Measurements from ENCODE around the gene C1orf174.

C1orf174 gene

DNA sequence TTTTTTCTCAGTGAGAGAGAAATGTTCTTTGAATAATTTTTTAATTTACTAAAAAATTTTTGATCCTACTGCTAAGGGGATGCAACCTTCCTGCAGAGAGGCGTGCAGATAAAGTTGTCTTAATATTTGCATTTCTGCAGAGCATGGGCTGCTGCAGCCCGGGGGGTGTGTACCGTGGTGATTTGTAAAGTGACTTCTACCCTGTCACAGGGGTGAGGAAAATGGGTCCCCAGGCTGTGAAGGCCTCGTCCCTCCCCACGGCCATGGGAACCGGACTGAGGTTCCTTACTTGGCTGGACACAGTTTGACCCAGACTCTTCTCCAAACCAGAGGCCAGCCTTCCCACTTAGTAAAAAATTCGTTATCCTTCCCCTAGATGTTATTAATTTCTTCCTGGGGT lies 9.5 kb upstream of the C1orf174 start:
- no peak for DNase-seq (ENCODE audit: low read depth)

DNA sequence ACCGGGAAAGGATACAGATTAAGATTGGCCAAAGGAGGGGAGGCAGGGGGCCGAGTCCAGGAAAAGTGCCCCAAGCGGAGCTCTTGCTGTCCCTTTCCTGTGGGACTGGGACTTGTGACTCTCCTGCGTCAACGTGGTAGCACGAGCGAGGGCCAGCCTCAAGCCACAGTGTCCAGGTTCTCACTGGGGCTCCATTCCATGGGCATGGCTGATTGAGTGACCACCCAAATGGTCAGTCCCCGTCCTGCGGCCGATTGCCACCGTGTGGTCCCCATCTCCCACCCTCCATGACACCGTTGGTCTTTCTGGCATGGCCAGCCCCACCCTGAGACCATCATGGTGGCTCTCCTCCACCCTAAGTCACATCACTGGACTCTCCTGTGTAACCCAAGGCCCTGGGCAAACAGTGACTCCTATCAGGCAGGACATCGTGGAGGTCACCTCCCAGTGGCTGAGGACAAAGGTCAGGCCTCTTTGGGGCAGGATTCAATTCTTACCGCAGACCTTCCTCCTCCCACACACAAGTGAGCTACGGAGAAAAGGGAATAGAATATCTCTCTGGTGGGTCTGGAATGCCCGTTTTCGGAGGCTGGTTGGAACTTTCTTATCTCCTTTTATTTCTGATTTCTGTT lies 8.9 kb upstream of the C1orf174 start:
- no peak for DNase-seq (ENCODE audit: low read depth)

DNA sequence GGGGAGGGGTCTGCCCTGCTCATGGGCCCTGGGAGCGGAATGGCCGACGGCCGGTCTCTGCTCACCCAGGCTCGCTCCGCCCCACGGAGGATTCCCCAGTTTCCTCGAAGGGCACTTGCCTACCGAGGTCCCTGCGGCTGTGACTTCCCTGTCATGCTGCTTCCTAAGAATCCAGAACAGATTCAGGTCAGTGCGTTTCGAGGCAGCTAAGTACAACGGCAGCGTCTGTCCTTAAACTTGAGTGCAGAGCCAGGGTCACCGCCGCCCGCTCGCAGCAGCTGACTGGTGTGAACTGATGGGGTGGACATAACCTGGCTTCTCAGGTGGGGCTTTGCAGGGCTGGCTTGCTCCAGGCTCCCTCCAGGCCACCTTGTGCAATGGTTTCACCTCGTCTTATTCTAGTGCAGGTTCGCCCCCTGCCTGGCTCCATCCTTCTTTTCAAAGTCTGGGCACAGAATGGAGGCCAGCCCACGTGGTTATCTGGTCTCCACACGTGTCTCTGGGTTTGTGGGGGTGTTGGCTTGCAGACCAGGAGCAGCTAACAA lies 7.6 kb upstream of the C1orf174 start:
- DNase-seq (ENCODE audit: low read depth), result no peak

DNA sequence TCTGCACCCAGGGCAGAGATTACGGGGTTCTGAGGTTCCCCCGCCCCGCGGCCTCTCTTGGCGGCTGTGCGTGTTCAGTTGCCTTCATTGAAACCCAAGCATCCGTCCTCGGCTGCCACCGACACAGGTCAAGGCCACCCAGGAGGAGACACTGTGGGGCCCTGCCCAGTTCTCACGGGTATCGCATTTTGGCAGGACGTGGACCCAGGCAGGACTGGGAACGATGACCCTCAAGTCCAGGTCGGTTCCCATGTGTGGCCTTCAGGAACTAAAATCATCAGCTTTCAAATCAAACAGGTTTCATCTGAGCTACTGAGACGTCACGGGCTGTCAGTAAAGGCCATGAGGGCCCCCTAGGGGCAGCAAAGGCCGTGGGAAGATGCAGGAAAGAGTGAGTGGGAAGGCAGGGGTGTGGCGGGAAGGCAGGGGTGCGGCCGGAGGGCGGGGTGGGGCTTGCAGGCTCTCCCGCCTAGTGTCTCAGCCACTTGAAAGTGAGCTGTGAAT lies 7.0 kb upstream of the C1orf174 start:
- DNase-seq (ENCODE audit: low read depth), result no peak

DNA sequence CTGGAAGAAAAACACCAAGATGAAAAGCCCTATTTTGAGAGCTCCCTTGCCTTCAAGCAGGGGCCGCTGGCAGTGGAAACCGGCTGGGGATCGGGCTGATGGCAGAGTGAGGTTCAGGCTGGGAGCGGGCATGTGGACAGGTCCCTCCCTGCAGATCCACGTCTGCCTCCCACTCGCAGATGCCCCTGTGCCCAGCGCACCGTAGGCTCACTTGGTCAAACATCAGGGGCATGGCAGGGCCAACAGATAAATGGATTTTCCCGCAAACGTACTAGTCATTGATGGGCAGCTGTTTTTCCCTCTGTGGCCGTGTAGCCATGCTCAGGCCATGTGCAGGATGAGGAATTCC lies 6.6 kb upstream of the C1orf174 start:
- no peak for DNase-seq (ENCODE audit: low read depth)

DNA sequence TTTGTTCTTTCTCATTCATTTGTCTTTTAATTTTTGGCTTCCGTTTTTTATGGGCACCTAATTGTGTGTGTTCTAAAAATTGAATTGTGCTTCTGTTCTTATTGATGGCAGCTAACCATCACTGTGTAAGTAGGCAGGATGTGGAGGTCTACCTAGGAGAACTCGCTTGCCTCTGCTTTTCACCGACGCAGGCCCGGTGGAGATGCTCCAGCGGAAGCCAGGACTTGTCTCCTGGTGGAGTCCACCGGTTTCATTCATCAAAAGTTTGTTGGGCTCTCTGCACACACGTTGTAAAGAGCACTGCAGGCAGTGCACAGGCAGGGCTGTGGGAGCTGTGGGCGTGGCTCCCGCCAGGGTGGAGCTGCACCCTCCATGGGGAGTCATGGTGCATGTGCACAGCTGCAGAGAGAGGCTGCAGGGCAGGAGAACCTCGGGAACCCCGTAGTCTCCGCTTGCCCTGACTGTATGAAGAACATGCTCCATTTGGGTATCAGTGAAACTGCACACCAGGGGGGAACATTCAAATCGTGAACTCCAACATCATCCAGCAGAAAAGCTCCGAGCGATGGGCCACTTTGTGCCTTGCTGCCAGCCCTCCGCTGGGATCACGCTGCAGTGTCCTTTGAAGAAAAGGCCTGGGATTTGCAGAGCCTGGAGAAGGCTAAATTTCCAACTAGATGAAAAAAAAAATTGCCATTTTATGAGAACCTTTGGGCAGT lies 6.0 kb upstream of the C1orf174 start:
- DNase-seq (ENCODE audit: low read depth), result no peak

DNA sequence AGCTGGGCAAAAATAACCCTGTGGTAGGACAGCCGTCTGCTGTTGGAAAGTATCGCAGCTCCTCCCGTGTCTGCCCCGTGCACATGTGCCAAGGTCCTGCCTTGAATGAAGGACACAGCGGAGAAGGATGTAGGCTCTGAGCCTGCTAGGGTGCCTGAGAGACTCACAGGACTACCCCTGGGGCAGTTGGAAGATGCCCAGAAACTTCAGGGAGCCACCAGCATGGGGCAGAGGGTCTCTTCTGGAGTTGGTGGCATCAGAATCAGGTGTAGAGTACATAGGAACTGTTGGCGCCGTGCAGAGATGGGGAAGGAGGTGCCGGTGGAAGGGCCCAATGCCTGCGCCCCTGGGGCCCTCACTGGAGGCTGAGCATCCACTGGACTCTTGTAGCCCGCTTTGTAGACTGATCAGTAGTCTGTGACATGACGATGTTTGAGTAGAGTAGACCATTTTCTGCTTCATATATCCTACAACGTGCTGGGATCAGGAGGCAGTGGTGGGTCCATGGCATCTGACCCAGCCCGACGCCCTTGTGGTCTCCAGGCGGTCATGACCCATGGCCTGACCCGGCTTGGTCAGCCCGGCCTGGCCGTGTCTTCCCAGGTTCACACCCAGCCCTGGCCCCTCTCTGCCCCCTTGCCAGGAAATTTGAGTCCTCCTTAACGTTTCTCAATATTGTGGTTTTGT lies 5.3 kb upstream of the C1orf174 start:
- no peak for DNase-seq (ENCODE audit: low read depth)

DNA sequence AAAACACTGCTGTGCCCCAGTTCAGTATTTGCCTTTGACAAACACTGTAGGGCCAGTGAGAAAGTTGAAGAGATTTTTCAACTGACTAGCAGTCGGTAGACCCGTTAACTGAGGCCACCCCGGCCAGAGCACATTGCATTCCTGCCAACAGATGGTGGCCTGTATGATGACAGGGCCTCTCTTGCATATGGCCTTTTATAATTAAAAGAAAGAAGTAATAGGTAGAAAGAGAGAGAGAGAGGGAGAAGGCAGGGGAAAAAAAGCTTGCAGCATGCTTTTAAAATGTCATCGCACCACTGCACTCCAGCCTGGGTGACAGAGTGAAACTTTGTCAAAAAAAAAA lies 4.7 kb upstream of the C1orf174 start:
- no peak for DNase-seq (ENCODE audit: low read depth)

DNA sequence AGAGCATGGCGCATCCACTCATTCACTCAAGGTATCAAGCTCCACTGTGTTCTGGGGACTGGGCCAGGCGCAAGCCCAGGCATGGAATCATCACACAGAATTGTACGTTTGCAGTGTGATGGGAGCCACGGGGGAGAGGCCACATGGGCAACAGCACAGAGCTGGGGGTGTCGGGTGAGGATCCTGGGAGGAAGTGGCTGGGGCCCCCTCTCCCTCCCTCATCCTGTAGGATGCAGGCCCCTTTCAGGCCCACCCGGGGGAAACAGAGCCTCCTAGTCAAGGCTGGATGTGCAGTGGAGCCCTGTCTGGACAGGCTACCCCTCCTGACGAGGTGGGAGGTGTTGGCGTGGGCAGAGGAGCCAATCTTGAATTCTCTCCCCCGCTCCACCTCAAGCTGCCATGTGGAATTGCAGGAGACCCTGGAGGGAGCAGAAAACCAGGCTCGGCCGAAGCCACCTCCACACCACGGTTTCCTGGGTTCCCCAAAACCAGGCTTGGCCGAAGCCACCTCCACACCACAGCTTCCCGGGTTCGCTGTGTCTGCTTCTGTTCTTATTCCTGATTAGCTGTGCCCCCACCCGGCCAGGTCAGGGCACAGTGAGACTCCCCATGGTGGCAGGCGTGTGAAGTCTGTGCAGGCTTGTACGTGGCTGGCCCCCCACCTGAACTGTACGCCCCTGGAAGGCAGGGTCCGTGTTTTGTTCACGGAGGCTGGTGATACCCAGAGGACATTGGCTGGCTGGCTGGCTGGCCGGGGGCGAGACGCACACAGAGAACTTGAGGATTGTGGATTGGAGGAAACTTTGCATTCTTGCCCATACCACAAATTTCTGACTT lies 4.2 kb upstream of the C1orf174 start:
- no peak for DNase-seq (ENCODE audit: low read depth)

DNA sequence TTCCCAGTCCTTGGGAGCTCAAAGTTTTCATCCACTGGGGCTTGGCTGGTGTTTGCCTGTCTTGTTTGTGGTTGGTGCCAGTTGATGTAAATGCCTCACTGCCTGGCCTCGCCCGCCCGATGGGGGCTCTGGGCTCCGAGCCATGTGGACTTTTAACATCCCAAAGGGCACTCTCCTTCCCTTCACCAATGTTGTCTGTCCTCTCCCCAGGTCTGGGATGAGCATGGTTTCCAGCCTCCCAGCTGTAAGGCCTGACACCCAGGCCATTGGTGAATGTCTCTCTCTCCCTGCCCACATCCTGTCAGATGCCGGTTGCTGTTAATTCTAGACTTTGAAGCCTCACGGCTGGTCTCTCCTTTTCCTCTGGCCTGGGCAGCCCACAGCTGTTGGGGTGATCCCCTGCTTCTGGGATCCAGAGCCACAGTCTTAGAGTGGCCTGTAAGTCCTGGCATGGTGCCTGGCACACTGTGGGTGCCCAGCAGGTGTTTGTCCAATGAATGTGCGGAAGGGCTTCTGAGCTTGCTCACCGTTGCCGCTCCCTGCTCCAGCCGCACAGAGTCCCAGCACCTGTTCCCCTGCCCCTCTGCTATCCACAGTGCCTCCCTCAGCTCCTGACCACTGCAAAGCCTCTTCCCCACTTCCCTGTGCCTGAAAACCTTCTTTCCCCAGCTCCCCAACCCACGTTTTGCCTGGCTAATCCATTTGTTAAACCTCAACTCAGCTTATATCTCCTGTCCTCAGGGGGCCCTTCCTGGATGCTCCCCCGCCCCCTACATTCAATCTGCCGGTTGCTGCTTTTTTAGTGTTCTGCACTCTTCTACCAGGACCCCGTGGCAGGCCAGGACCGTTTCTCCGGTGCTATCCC lies 3.3 kb upstream of the C1orf174 start:
- DNase-seq (ENCODE audit: low read depth), result no peak

DNA sequence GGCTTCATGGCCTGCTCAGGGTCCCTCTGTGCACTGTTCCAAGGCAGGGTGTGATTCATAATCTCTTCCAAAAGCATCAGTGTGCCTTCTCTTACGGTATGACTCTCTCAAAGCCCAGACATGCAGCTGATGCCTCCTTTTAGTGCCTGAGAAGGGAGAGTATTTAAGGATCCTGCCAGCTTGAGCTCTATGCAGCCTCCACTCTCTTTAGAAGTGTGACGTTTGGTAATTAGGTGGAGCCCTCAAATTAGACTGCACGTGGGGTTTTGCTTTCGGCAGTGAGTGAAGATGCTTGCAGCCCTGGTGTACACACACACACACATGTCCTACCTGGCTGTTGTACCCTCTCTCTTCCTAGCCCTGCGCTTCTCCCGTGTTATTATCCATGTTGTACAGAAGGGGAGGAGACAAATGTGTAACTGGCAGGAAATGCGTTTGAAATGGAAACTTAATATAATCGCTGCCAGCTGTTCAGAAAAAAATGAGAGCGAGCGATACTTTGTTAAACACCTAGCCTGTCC lies 2.6 kb upstream of the C1orf174 start:
- no peak for DNase-seq (ENCODE audit: low read depth)

DNA sequence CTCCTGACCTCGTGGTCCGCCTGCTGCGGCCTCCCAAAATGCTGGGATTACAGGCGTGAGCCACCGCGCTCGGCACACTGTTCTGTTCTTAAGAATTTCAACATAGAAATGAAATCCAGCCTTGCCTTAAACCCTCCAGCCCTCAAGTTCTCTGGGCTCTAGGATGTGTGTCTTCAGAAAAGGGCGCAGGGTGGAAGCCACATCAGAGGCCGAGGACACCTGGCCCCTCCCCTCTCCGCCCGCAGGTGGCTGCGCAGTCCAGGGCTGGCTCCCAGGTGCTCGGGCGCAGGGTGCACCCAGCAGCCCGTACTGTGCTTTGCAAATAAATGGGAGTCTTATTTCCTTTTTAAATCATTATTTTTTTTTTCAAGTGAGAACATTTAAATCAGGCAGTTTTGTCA lies 2.0 kb upstream of the C1orf174 start:
- DNase-seq (ENCODE audit: low read depth), result no peak

DNA sequence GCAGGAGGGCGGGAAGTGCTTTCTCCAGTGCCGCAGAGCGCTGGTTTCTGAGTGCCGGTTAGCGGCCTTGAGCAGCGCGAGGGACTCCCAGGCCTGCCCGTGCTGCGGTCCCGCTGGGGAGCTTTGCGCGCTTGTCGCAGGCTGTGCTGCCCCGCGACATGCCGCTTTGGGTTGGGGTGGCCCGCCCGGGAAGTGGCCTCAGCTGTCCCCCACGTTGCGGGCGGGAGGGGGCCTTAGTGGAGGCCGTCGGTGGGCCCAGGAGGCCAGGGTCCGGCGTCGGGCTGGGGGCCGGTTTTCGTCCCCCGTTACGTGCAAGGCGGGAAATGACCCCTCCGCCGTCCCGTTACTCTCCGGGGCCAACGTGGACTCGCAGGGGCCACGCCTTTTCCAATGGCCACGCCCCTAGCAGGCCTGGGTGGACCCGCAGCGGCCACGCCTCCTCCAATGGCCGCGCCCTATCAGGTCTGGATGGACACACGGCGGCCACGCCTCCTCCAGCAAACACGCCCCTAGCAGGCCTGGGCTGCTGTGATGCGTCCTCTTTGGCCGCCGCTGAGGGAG lies 977 bp upstream of the C1orf174 start:
- DNase-seq (ENCODE audit: low read depth), result peak; percentile 68

DNA sequence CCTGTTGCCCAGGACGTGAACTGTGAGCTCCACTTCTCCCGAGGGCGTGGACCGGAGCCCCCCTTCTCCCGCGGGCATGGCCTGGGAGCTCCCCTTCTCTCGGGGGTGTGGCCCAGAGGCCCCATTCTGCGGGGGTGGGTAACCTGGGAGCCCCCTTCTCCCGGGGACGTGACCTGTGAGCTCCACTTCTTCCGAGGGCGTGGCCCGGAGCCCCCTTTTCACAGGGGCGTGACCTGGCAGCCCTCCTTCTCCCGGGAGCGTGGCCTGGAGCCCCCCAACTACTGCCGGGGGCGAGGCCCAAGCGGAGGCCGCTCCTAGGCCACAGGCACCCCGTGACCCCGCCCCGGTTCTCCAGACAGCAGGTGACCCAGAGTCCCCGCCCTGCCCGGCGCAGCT lies 320 bp downstream of the C1orf174 start:
- DNase-seq (ENCODE audit: low read depth), result no peak

DNA sequence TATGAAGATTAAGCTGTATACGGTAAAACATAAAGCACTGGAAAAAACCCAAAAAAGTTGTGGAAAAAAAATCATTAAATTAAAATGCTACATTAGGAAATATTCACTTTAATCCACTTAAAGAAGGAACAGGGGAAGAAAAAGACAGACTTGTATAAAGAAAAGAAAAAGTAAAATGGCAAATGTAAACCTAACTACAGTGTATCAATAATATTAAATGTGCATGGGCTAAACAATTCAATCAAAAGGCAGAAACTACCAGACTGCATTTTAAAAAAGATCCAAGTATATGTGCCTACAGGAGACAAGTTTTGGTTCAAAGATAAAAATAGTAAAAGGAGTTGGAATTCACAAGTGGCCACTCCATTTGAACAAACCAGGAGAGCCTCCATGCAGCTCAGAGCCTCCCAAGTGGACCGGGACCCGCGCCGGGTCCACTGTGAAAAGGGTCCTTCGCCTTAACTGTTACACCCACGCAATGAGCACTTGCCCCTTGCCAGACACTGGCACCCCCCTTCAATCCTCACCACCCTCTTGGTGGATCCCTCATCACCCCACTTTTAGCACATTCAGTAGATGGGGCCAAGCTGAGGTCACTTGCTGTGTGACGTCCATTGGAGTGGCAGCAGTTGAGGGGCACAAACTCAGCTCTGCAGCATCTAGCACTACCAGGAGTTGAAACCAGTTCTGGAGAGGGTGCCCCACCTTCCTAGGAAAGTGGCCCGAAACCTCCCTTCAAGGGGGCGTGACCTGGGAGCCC lies 898 bp downstream of the C1orf174 start:
- no peak for DNase-seq (ENCODE audit: low read depth)

DNA sequence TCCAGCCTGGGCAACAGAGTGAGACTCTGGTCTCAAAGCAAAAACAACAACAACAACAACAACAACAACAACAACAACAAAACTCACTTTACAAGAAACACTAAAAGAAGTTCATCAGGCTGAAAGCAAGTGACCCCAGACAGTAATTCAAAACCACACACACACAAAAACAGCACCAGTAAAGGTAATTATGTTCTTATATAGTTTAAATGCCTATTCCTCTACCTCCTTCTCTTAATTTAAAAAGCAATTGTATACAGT lies 1.7 kb downstream of the C1orf174 start:
- no peak for DNase-seq (ENCODE audit: low read depth)

DNA sequence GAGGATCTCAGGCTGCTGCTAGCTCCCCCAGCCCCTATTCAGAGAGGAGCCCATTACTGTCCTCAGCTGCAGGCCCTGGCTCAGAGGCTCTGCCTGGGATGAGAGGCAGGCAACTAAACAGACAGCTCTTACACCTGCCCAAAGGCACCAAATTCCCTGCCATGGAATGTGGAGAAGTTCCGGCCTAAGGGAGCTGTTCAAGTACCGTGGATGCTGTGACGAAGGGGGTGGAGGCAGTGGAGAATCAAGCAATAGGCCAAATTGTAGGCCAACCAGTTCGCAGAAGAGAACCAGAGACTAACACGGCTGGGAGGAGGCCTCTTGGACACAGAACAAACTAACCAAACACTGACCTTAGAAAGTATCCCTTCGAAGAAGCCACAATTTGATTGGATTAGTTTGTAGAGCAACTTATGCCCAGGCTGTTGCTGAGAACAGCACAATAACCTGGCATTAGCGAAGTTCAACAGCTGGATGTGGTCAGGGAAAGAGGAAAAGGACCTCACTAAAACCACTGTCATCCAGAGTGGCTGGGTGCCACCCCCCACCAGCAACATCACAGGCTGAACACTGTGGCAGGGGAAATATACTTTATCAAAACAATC lies 3.6 kb downstream of the C1orf174 start:
- no peak for DNase-seq (ENCODE audit: low read depth)

DNA sequence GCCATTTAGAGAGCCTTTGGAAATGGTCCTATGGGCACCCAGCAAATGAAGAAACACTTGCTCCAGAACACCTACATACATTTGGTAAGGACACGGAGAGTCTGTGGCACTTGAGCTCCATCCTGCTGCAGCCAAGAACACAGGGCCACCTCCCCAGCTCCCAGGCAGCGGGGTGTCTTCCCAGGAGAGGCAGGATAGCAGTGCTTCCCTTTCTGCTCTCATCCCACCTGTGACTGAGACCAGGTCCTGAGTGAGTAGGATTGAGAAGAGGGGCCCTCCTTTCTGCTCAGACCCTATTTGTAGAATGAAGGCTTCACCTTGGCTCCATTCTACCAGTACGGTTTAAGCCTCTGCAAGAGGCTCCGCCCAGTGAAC lies 4.1 kb downstream of the C1orf174 start:
- no peak for DNase-seq (ENCODE audit: low read depth)

DNA sequence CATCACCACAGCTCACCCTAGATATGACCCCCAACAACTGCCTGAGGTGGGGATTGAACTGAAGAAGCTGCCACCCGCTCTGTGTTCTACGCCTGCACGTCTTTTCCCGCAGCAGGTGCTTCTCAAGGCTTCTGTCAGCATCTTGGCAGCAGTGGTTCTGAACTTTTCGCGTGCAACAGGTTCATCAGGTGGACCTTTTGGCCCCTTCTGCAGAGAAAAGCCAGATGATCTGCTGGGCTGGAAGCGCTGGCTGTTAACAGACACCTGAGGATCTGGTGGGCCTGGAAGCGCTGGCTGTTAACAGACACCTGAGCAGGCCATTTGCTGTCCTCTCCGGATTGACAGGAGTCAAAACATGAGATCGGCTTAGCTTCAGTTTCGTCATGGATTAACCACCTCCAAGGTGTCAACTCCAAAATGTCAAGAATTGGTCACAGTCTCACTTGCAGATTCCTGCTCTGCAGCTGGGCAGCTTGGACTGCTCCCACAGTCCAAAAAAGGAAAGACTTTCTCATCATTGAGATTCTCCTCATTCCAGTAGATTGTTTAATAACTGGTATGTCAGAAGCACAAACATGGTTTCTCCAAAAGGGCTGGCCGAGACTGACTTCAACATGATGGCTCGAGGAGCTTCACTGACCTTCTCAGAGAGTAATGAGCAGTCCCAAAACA lies 4.7 kb downstream of the C1orf174 start:
- no peak for DNase-seq (ENCODE audit: low read depth)

All from GM04503 (cell line).